B cell (primary cell): ENCODE results near the gene LGALS7.
"Not testable (repeated sequence)": the region's sequence is repeated elsewhere in the genome, so short reads cannot be mapped to it uniquely, and the experiment has no call there.

ENCODE experiments used
- CTCF ChIP-seq: fragments of 200-600 bp; IDR thresholded peaks from one replicate; pipeline ENCODE4 v1.8.0; 2022; ENCODE audit warnings: antibody characterized with exemption, mild to moderate bottlenecking
- EZH2 ChIP-seq: IDR thresholded peaks from 2 replicates; pipeline ENCODE4 v1.6.1; 2012; ENCODE audit warnings: borderline replicate concordance, low read depth, mild to moderate bottlenecking, moderate library complexity, low read length; ENCODE audit not compliant: insufficient read depth, poor library complexity, severe bottlenecking

- not testable (repeated sequence) for TF ChIP-seq CTCF, EZH2
Measured at GRCh38 chr19:38821230-38821825, 48.0 kb upstream of the LGALS7 start.
